ENCODE measurements around the gene SRGAP1.

GRCh38 chr12:64139021-64139420 is 294.5 kb downstream of the SRGAP1 start:
- TF ChIP-seq EZH2phosphoT487 (IDR thresholded peaks at IDR 0.05; ENCODE audit: insufficient read depth, low read depth) = no peak
- no peak for TF ChIP-seq EZH2 (IDR thresholded peaks at IDR 0.05; ENCODE audit: insufficient read depth, poor library complexity, severe bottlenecking)
